ENCODE measurements around the gene SPO11. TPM values are rescaled to one million over a fixed set of nuclear protein-coding genes. Genes with fewer than 3 reads are reported as not detected.

Gene SPO11
- total RNA-seq, 1 experiment from 2014 or later, result not detected

- Histone ChIP-seq H2AFZ (ENCODE audit: low read depth, low read length, poor library complexity, severe bottlenecking) (no peak overlapping the region), H3K79me2 (ENCODE audit: insufficient read depth, low read length) (no peaks in the 10 kb centered on the region), H3K9ac (ENCODE audit: low read length) (no peak overlapping the region), H3K9me2 (ENCODE audit: insufficient read depth) (no peaks in the 10 kb centered on the region), H3K4me2 (ENCODE audit: low read length) (no peak overlapping the region), H3K27me3 (ENCODE audit: insufficient read depth, low read length) (peaks cover 38% of the 10 kb centered on the region), H3K4me1 (ENCODE audit: control insufficient read depth in 1 of 2, insufficient read depth in 2 of 2, low read length in 2 of 2) (no peaks in the 10 kb centered on the region), H3K4me3 (replicated peaks in 1 of 2; ENCODE audit: low read depth in 1 of 2, low read length in 2 of 2) (no peak overlapping the region), H3K36me3 (ENCODE audit: control insufficient read depth in 1 of 2, insufficient read depth in 2 of 2, low read length in 2 of 2) (no peaks in the 10 kb centered on the region), H3K9me3 (ENCODE audit: control insufficient read depth in 1 of 2, insufficient read depth in 1 of 2, low read depth in 1 of 2, low read length in 2 of 2) (no peaks in the 10 kb centered on the region), H3K27ac (ENCODE audit: low read depth, low read length) (no peak overlapping the region), H4K20me1 (ENCODE audit: insufficient read depth) (no peaks in the 10 kb centered on the region)
- ChIA-PET RAD21 (ENCODE audit: low non-redundant PET in 1 of 2, low total read pairs in 2 of 2, uncharacterized antibody in 2 of 2, unreplicated experiment in 2 of 2) (no interaction called here), CTCF (no interaction called here), POLR2A (no interaction called here)
- no TSS peak for BruUV-seq (replicated peaks)
- intact Hi-C loops (cut with micrococcal nuclease), result no loop called here
- DNase-seq (ENCODE audit: low read depth, low spot score) (no peak), ATAC-seq (no peak)
- TF ChIP-seq ZFX (IDR thresholded peaks at IDR 0.05) (no peak), JUND (IDR thresholded peaks at IDR 0.05) (no peak), CTCF (IDR thresholded peaks at IDR 0.05 in 2 of 3, conservative IDR thresholded peaks at IDR 0.05 in 1 of 3; ENCODE audit: borderline replicate concordance in 1 of 3, insufficient read depth in 1 of 3, low read depth in 2 of 3, low read length in 2 of 3) (no peak), FOSL1 (IDR thresholded peaks at IDR 0.05; ENCODE audit: low read depth) (no peak), TCF7L2 (IDR thresholded peaks at IDR 0.05; ENCODE audit: borderline replicate concordance, extremely low read depth, insufficient read depth, insufficient read length) (no peak), ZBTB33 (IDR thresholded peaks at IDR 0.05; ENCODE audit: extremely low read depth, insufficient replicate concordance, low read length) (no peak), ZNF274 (IDR thresholded peaks at IDR 0.05; ENCODE audit: low read depth, low read length) (no peak), RAD21 (IDR thresholded peaks at IDR 0.05; ENCODE audit: low read depth) (no peak), YY1 (IDR thresholded peaks at IDR 0.05; ENCODE audit: extremely low read depth, insufficient replicate concordance, low read depth, low read length) (no peak), SP1 (IDR thresholded peaks at IDR 0.05; ENCODE audit: low read depth) (no peak), EZH2phosphoT487 (IDR thresholded peaks at IDR 0.05; ENCODE audit: borderline replicate concordance) (no peak), ELF1 (IDR thresholded peaks at IDR 0.05; ENCODE audit: borderline replicate concordance, low read depth) (no peak), ATF3 (IDR thresholded peaks at IDR 0.05) (no peak), EGR1 (IDR thresholded peaks at IDR 0.05; ENCODE audit: low read depth) (no peak), POLR2A (IDR thresholded peaks at IDR 0.05; ENCODE audit: borderline replicate concordance, extremely low read depth, insufficient read depth, insufficient read length) (no peak), SIN3A (IDR thresholded peaks at IDR 0.05; ENCODE audit: low read depth) (no peak), CBX3 (IDR thresholded peaks at IDR 0.05; ENCODE audit: low read depth) (no peak), MAX (IDR thresholded peaks at IDR 0.05) (no peak)
These were observed 37.9 kb upstream of the SPO11 start for GRCh38 chr20:57291694-57292093.
